ENCODE data around the gene DIP2C. TPM values are rescaled to one million over a fixed set of nuclear protein-coding genes. Genes with fewer than 3 reads are reported as not detected.

DIP2C gene
- total RNA-seq, 2 experiments from 2014 or later: 0.85 to 0.95 TPM

GRCh38 chr10:667602-668143 lies 21.8 kb downstream of the DIP2C start:
- no peak for TF ChIP-seq CTCF (IDR thresholded peaks at IDR 0.05)
- Mint-ChIP-seq H3K9me3 (peaks cover 2% of the 10 kb centered on the region), H3K36me3 (ENCODE audit: low read depth) (no peaks in the 10 kb centered on the region), H3K27ac (no peak overlapping the region), H3K4me1 (ENCODE audit: low read depth) (no peaks in the 10 kb centered on the region), H3K27me3 (no peaks in the 10 kb centered on the region), H3K4me3 (no peak overlapping the region)
- intact Hi-C loops (cut with micrococcal nuclease): no loop called here
- CTCF ChIA-PET: no interaction called here
- ATAC-seq: no peak
- POLR2A ChIA-PET: no interaction called here
- DNase-seq: no peak

- Mint-ChIP-seq H3K36me3 (ENCODE audit: low read depth) (no peaks in the 10 kb centered on the region), H3K4me1 (ENCODE audit: low read depth) (no peaks in the 10 kb centered on the region), H3K27me3 (no peaks in the 10 kb centered on the region), H3K27ac (no peak overlapping the region), H3K9me3 (peaks cover 2% of the 10 kb centered on the region), H3K4me3 (no peak overlapping the region)
- no peak for DNase-seq
- TF ChIP-seq CTCF (IDR thresholded peaks at IDR 0.05): no peak
- no peak for ATAC-seq
- ChIA-PET POLR2A (no interaction called here), CTCF (no interaction called here)
- intact Hi-C loops (cut with micrococcal nuclease): no loop called here
These were observed 22.4 kb downstream of the DIP2C start for GRCh38 chr10:667096-667495.

DNA sequence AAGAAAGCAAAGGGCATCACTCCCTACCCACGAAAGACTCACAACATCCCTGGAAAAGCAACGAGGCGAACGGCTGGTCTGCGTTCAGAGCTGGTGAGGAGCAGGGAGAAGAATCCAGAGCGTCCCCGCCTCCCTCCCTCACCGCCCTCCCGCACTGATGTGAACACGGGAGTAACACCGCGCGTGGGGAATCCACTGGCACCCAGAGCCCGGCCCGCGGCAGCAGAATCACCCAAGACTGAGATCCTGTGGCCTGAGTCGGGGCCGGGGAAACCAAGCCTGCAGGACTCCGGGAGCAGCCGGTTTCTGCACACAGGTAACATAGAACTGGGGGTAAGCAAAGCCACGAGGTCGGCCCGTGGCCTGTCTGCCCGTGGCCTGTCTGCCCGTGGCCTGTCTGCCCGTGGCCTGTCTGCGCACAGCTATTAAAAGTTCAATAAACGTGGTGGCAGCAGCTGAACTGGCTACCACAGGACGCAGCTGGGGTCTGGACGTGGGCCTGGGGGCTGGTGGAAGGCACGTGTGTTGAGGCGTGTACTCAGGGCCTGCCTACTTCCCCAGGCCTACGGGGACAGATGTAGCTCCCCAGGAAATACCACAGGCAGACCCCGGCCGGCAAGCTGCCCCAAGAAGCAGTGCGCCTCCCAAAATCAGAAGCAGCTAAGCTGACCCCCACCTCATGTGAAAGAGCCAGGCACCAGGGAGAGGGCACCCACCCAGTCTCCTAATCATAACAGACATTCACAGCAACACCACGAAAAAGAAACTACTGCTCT lies 23.0 kb downstream of the DIP2C start:
- ATAC-seq (no peak), DNase-seq (no peak)
- ChIA-PET CTCF (no interaction called here), POLR2A (no interaction called here)
- no peak for TF ChIP-seq CTCF (IDR thresholded peaks at IDR 0.05)
- H3K27ac Mint-ChIP-seq: no peak overlapping the region
- H3K4me3 Mint-ChIP-seq: no peak overlapping the region
- peaks cover 2% of the 10 kb centered on the region for H3K9me3 Mint-ChIP-seq
- no peaks in the 10 kb centered on the region for H3K36me3 Mint-ChIP-seq (ENCODE audit: low read depth)
- no peaks in the 10 kb centered on the region for H3K4me1 Mint-ChIP-seq (ENCODE audit: low read depth)
- H3K27me3 Mint-ChIP-seq: peaks cover 2% of the 10 kb centered on the region
- intact Hi-C loops (cut with micrococcal nuclease): no loop called here

GRCh38 chr10:665579-666091 lies 23.8 kb downstream of the DIP2C start:
- H3K36me3 Mint-ChIP-seq (ENCODE audit: low read depth): no peaks in the 10 kb centered on the region
- H3K4me1 Mint-ChIP-seq (ENCODE audit: low read depth): no peaks in the 10 kb centered on the region
- TF ChIP-seq CTCF (IDR thresholded peaks at IDR 0.05): no peak
- no peak for DNase-seq
- ChIA-PET CTCF (no interaction called here), POLR2A (no interaction called here)
- intact Hi-C loops (cut with micrococcal nuclease): no loop called here
- no peak for ATAC-seq
- H3K4me3 Mint-ChIP-seq: no peak overlapping the region
- H3K27ac Mint-ChIP-seq: no peak overlapping the region
- peaks cover 2% of the 10 kb centered on the region for H3K27me3 Mint-ChIP-seq
- H3K9me3 Mint-ChIP-seq: peaks cover 2% of the 10 kb centered on the region

DNA sequence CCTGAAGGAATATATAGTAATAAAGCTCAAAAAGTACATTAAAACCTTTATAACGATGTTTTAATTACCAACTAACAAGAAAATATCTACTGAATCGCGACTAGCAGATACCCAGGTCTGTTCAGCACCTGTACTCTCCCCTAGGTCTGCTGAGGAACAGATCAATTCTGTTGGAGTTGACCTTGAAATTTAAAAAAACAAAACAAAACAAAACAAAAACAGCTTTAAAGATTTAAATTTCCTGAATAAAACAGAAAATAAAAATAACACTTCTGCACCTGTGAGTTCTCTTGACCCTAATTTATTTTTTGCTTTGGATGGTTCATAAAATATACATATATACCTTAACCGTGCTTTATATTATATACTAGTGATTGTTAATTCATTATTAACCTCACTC lies 24.6 kb downstream of the DIP2C start:
- ChIA-PET CTCF (no interaction called here), POLR2A (no interaction called here)
- no peaks in the 10 kb centered on the region for H3K36me3 Mint-ChIP-seq (ENCODE audit: low read depth)
- peaks cover 2% of the 10 kb centered on the region for H3K27me3 Mint-ChIP-seq
- H3K4me1 Mint-ChIP-seq (ENCODE audit: low read depth): no peaks in the 10 kb centered on the region
- no peak for TF ChIP-seq CTCF (IDR thresholded peaks at IDR 0.05)
- DNase-seq (no peak), ATAC-seq (no peak)
- intact Hi-C loops (cut with micrococcal nuclease): no loop called here
- H3K4me3 Mint-ChIP-seq: no peak overlapping the region
- H3K9me3 Mint-ChIP-seq: no peaks in the 10 kb centered on the region
- H3K27ac Mint-ChIP-seq: no peak overlapping the region
